GM18499 (cell line): ENCODE measurements around the gene MAP4.
"Not testable (repeated sequence)": the region's sequence is repeated elsewhere in the genome, so short reads cannot be mapped to it uniquely, and the experiment has no call there.

Experiments used
- ATAC-seq: cut with Tn5 transposase; IDR thresholded peaks from one replicate; pipeline ENCODE4 v1.9.1; 2021; ENCODE audit warnings: moderate number of reproducible peaks; ENCODE audit not compliant: insufficient read depth, unreplicated experiment

The MAP4 gene

GRCh38 chr3:47849186-47849698 lies 167.0 kb downstream of the MAP4 start:
- no peak for ATAC-seq

- no peak for ATAC-seq
These were observed 167.6 kb downstream of the MAP4 start for GRCh38 chr3:47848599-47849117.

- ATAC-seq = no peak
These were observed 168.3 kb downstream of the MAP4 start for GRCh38 chr3:47847801-47848518.

GRCh38 chr3:47847260-47847659 lies 169.0 kb downstream of the MAP4 start:
- ATAC-seq = no peak

GRCh38 chr3:47846880-47847248 lies 169.4 kb downstream of the MAP4 start:
- no peak for ATAC-seq

GRCh38 chr3:47846186-47846879 lies 169.9 kb downstream of the MAP4 start:
- ATAC-seq = no peak

- no peak for ATAC-seq
These were observed 174.3 kb downstream of the MAP4 start for GRCh38 chr3:47841786-47842349.

- ATAC-seq = no peak
These were observed 177.7 kb downstream of the MAP4 start for GRCh38 chr3:47838503-47838902.

GRCh38 chr3:47836986-47837385 lies 179.2 kb downstream of the MAP4 start:
- ATAC-seq = no peak

- ATAC-seq = not testable (repeated sequence)
These were observed 186.7 kb downstream of the MAP4 start for GRCh38 chr3:47829482-47829881.

GRCh38 chr3:47825590-47825989 lies 190.6 kb downstream of the MAP4 start:
- ATAC-seq = no peak

- ATAC-seq = no peak
These were observed 191.4 kb downstream of the MAP4 start for GRCh38 chr3:47824541-47825473.

- ATAC-seq = no peak
These were observed 198.6 kb downstream of the MAP4 start for GRCh38 chr3:47817609-47818008.

GRCh38 chr3:47813551-47814177 lies 202.6 kb downstream of the MAP4 start:
- no peak for ATAC-seq

- no peak for ATAC-seq
These were observed 211.6 kb downstream of the MAP4 start for GRCh38 chr3:47804577-47804976.

GRCh38 chr3:47803480-47804025 lies 212.7 kb downstream of the MAP4 start:
- ATAC-seq = no peak

GRCh38 chr3:47802734-47803479 lies 213.3 kb downstream of the MAP4 start, which contains the start of gene DHX30:
Gene DHX30, plus strand, starts transcription at chr3:47803138. Its CDS starts 7,546 bp downstream, at chr3:47810684.
- no peak for ATAC-seq
